SJSA1 (cell line): ENCODE results near the gene EHBP1. TPM values are rescaled to one million over a fixed set of nuclear protein-coding genes. Genes with fewer than 3 reads are reported as not detected.
"Not testable (repeated sequence)": the region's sequence is repeated elsewhere in the genome, so short reads cannot be mapped to it uniquely, and the experiment has no call there.

Experiments
- DNase-seq, 2 experiments: peaks; one replicate each; pipeline ENCODE4 v3.0.0-alpha.2; 2015 to 2020; ENCODE audit warnings: low spot score in 2 of 2, low read depth in 1 of 2
- H3K27ac ChIP-seq: fragments of 250-450 bp; sonication (Bioruptor Pico); 2 replicates; pipeline ENCODE4 v1.5.1; 2020; ENCODE audit warnings: mild to moderate bottlenecking, moderate library complexity
- H3K27me3 ChIP-seq: fragments of 250-450 bp; sonication (Bioruptor Pico); replicated peaks from 2 replicates; pipeline ENCODE4 v1.5.1; 2020; ENCODE audit warnings: mild to moderate bottlenecking, moderate library complexity
- H3K36me3 ChIP-seq: fragments of 250-450 bp; sonication (Bioruptor Pico); 2 replicates; pipeline ENCODE4 v1.5.1; 2020; ENCODE audit warnings: mild to moderate bottlenecking
- H3K4me1 ChIP-seq: fragments of 250-450 bp; sonication (Bioruptor Pico); replicated peaks from 2 replicates; pipeline ENCODE4 v1.6.1; 2021; ENCODE audit warnings: mild to moderate bottlenecking
- H3K4me3 ChIP-seq: fragments of 250-450 bp; sonication (Bioruptor Pico); 2 replicates; pipeline ENCODE4 v1.5.1; 2020; ENCODE audit warnings: mild to moderate bottlenecking
- H3K9me3 ChIP-seq: fragments of 250-450 bp; sonication (Bioruptor Pico); replicated peaks from 2 replicates; pipeline ENCODE4 v1.5.1; 2020; ENCODE audit warnings: mild to moderate bottlenecking
- total RNA-seq: library from RNA; depleted of rRNA; stranded (reverse); fragments of >200 nt; shearing (Covaris generic); gene quantifications from 2 replicates; pipeline ENCODE4 v1.2.3, GENCODE V29; 2014

Gene EHBP1
- total RNA-seq, 1 experiment from 2014 or later, result 60.1 TPM

DNA sequence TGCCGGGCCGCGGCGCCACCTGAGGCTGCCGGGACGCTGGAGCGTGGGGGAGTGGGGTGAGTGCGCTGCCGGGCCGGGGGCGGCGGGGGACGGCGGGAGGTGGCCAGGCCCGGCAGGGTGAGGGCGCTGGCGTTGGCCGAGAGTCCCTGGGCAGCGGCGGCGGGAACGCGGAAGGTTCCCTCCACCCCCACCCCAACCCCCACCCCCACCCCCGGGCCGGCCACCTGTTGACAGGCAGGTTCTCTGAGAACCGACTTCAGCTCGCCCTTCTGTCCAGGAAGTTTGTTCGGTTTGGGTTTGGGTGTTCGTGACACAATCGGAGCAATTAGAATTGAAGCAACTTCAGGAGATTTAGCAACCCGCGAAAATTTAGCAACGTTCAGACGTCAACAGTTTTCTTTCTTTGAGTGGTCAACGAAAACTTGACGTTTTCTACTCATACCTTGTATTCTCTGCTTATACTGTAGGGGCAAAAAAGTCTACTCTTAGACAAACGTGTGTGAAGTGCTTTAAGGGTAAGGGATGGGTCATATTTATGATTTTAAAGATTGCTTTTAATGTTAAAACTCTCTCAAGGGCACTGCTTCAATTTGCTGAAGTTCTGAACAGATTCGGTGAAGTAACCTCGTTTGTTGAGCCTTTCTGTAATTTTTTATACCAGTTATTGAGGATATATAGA, 354.4 kb downstream of the EHBP1 start:
- no peak overlapping the region for H3K4me3 ChIP-seq
- no peaks in the 10 kb centered on the region for H3K4me1 ChIP-seq
- H3K27me3 ChIP-seq, result peaks cover 12% of the 10 kb centered on the region
- H3K9me3 ChIP-seq, result no peaks in the 10 kb centered on the region
- H3K36me3 ChIP-seq, result peaks cover 4% of the 10 kb centered on the region; the same call in 1 of the 2 replicates
- no peak for DNase-seq
- no peak overlapping the region for H3K27ac ChIP-seq

DNA sequence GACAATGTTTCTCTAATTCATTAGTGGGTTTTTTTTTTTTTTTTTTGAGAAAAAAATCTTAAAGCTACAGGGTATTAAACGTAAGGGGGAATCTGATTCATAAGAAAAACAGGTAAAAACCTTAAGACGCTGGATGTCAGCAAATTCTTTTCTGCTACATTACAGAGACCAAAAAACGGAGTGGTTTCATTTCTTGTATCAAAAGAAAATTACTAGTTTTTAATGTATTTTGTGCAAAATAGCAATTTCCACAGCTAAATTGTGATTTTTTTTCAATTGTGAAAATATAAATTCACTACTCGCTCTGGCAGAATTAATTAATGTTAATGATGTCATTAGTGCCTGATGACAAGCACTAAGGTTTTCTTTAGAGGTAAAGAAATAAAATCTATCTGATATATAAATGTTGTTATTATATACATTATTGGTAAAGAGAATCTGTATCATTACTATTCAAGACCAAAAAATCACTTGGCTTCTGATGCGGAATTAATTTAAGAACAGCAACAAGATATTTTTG, 355.0 kb downstream of the EHBP1 start:
- no peak overlapping the region for H3K4me3 ChIP-seq

DNA sequence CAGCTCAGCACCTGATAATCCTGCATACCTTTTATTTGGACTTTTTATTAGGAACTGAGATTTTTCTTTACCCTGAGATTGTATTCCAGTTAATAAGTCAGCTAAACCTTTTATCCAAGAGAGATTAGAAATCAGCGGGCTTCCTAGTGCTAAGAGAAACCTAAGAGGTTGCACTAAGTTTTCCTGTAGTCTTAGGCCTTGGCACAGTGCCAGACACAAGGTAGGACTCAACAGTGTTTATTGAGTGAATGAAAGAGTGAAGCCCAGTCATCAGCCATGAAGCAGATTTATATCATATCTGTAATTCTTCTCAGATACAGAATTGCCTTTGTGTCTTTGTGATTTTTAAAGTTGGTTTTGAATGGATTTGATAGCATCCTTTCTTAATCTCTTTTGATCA, 358.7 kb downstream of the EHBP1 start:
- Histone ChIP-seq H3K9me3 (no peaks in the 10 kb centered on the region), H3K27me3 (peaks cover 19% of the 10 kb centered on the region), H3K27ac (no peak overlapping the region), H3K36me3 (no peaks in the 10 kb centered on the region), H3K4me3 (no peak overlapping the region), H3K4me1 (no peaks in the 10 kb centered on the region)
- no peak for DNase-seq

More for the DNA sequence above, 355.0 kb downstream of the EHBP1 start:
- H3K27me3 ChIP-seq, result peaks cover 17% of the 10 kb centered on the region
- no peak overlapping the region for H3K27ac ChIP-seq
- H3K36me3 ChIP-seq, result peaks cover 4% of the 10 kb centered on the region; the same call in 1 of the 2 replicates
- no peaks in the 10 kb centered on the region for H3K4me1 ChIP-seq
- no peak for DNase-seq
- H3K9me3 ChIP-seq, result no peaks in the 10 kb centered on the region

DNA sequence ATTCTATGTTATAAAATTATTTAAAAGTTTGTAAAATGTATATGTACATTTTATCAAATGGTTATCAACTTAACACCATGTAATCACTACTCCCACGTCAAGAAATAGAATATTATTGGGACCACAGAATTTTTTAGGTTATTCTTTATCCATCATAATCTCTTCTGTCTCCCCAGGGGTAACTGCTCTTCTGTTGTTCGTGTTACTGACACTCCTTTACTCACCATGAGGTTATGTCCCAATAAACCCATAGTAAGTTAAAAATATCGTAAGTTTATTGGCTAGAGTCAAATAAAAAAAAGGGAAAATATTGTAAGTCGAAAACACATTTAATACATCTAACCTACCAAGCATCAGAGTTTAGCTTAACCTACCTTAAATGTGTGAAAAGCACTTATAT, 359.1 kb downstream of the EHBP1 start:
- H3K36me3 ChIP-seq, result no peaks in the 10 kb centered on the region
- H3K9me3 ChIP-seq, result no peaks in the 10 kb centered on the region
- DNase-seq, result no peak
- no peak overlapping the region for H3K27ac ChIP-seq
- no peaks in the 10 kb centered on the region for H3K4me1 ChIP-seq
- no peak overlapping the region for H3K4me3 ChIP-seq
- H3K27me3 ChIP-seq, result peaks cover 19% of the 10 kb centered on the region

DNA sequence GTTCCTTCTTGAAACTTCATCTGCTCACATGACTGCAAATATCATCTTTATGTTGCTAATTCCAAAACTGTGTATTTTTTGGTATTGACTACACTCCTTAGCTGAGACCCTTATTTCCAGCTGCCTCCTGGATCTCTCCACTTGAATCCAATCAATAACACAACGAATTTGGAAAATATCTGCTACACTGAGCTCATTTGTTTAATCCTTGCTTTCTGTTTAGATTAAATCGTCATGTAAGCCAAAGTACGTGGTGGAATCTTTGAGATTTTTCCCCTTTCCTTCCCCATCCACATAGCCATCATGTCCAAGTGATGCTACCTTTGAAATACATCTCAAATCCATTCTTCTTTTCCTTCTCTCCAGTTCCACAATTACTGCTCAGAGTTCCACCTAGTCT, 360.8 kb downstream of the EHBP1 start:
- H3K36me3 ChIP-seq, result no peaks in the 10 kb centered on the region

DNA sequence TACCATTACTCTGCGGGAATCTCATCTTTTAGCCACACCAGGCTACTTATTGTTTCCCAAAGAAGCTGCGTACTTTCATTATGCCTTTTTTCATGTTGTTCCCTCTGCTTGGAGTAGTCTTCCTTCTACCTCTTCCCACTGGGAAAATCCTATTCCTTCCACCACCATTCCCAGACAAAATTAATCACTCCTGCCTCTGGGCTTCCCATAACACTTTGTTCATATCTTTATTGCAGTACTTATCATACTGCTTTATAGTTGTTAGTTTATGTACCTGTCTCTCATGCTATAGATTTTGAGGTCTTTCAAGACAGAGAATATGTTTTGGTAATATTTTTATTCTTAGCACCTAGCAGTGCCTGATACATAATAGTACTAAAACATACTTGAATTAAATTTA, 361.3 kb downstream of the EHBP1 start:
- peaks cover 19% of the 10 kb centered on the region for H3K27me3 ChIP-seq
- H3K36me3 ChIP-seq, result no peaks in the 10 kb centered on the region
- H3K4me3 ChIP-seq, result no peak overlapping the region
- DNase-seq, result no peak
- no peaks in the 10 kb centered on the region for H3K9me3 ChIP-seq
- H3K27ac ChIP-seq, result no peak overlapping the region
- H3K4me1 ChIP-seq, result no peaks in the 10 kb centered on the region

More for the DNA sequence above, 360.8 kb downstream of the EHBP1 start:
- no peaks in the 10 kb centered on the region for H3K9me3 ChIP-seq
- no peak for DNase-seq
- no peak overlapping the region for H3K4me3 ChIP-seq
- peaks cover 19% of the 10 kb centered on the region for H3K27me3 ChIP-seq
- H3K27ac ChIP-seq, result no peak overlapping the region
- no peaks in the 10 kb centered on the region for H3K4me1 ChIP-seq

DNA sequence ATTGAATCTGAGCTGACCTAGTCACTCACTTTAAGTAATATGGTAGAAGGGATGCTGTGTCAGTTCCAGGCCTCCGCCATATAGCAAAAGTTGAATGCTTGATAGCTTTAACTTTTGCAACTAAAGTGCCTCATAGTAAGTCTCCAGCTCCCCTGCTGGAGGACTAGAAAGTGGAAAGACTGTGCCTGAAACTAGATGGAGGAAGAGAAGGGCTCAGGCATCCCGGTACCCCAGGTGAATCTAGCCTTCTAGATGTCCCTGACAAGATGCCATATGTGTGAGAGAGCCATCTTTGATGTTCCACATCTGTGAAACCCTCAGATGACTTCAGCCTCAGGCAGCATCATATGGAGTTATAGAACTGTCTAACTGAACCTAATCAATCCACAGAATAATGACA, 366.2 kb downstream of the EHBP1 start:
- DNase-seq, result no peak
- Histone ChIP-seq H3K4me3 (no peak overlapping the region), H3K9me3 (no peaks in the 10 kb centered on the region), H3K27me3 (0 out of 2 replicates have a peak, but pooled peaks cover 2% of the 10 kb centered on the region), H3K36me3 (no peaks in the 10 kb centered on the region), H3K4me1 (no peaks in the 10 kb centered on the region), H3K27ac (no peak overlapping the region)

DNA sequence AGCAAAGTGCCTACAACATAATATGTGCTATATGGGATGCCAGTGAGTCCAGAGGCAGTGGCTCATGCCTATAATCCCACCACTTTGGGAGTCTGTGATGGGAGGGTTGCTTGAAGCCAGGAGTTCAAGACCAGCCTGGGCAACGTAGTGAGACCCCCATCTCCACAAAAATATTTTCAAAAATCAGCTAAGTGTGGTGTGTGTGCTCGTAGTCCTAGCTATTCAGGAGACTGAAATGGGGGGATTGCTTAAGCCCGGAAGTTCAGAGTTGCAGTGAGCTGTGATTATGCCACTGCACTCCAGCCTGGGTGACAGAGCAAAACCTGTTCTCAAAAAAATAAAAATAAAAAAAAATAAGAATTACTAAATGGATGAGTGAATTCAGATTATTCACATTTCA, 368.5 kb downstream of the EHBP1 start:
- H3K4me1 ChIP-seq, result no peaks in the 10 kb centered on the region
- H3K27me3 ChIP-seq, result no peaks in the 10 kb centered on the region
- no peaks in the 10 kb centered on the region for H3K36me3 ChIP-seq

DNA sequence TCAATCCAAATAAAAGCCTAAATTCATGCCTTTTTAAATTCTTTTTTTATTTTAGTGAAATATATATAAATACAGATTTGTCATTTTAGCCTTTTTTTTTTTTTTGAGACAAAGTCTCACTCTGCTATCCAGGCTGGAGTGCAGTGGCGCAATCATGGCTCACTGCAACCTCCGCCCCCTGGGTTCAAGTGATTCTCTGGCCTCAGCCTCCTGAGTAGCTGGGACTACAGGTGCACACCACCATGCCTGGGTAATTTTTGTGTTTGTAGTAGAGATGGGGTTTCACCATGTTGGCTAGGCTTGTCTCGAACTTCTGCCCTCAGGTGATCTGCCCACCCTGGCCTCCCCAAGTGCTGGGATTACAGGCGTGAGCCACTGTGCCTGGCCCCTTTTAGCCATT, 368.9 kb downstream of the EHBP1 start:
- not testable (repeated sequence) for H3K4me3 ChIP-seq, H3K4me1 ChIP-seq, H3K27me3 ChIP-seq, DNase-seq, H3K36me3 ChIP-seq, H3K27ac ChIP-seq, H3K9me3 ChIP-seq

More for the DNA sequence above, 368.5 kb downstream of the EHBP1 start:
- Histone ChIP-seq H3K4me3 (no peak overlapping the region), H3K27ac (no peak overlapping the region), H3K9me3 (no peaks in the 10 kb centered on the region)
- no peak for DNase-seq

DNA sequence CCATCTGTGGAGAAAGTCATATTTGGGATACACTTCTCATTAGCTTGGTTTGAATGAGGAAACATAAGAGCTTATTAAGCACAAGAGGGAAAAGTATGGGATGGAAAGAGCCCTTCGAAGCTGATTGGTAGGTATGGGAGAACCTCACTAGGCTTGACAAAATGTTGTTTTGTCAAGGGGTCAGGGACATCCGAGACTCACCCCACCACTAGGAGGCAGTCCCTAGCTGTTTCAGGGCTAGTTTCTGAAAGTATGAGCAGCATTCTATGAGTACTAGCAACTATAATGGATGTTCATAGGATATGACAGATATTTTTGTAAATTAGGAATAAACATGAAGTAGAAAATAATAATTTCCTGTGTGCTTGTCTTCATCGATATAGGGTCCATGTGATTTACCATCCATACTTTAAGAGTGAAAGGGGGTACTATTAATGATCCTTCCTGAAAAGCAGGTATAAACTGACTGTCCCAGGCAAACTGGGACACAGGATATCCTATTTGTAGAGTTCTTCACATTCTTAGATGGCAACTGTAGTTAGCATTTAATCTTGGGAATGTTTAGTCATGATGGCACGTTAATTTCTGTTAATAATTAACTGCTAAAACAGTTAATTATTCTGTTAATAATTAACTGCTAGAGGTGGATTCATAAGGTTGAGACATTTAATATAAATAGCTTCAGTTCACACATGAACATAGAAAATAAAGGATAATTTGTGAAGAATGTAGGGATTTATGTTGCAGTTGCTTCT, 373.5 kb downstream of the EHBP1 start:
- H3K4me3 ChIP-seq, result no peak overlapping the region
- H3K36me3 ChIP-seq, result no peaks in the 10 kb centered on the region
- no peak for DNase-seq
- no peaks in the 10 kb centered on the region for H3K27me3 ChIP-seq
- H3K9me3 ChIP-seq, result no peaks in the 10 kb centered on the region
- no peaks in the 10 kb centered on the region for H3K4me1 ChIP-seq
- H3K27ac ChIP-seq, result no peak overlapping the region

DNA sequence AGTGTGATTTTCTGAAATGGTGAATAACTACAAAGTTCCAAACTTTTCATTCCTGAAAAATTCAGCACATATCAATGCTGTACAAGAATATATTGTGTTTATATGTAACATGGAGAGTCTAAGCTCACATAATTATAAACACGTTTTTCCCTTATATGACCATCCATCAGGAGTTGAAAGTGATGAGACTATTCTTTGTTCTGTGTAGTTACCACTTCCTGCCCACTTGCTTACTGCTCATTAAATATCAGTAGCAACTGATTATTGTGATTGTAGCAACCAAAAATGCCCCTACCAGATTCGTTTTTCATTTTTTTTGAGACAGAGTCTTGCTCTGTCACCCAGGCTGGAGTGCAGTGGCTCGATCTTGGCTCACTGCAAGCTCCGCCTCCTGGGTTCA, 375.9 kb downstream of the EHBP1 start:
- Histone ChIP-seq H3K4me1 (no peaks in the 10 kb centered on the region), H3K9me3 (no peaks in the 10 kb centered on the region), H3K4me3 (no peak overlapping the region), H3K27me3 (no peaks in the 10 kb centered on the region), H3K27ac (no peak overlapping the region), H3K36me3 (no peaks in the 10 kb centered on the region)
- DNase-seq, result no peak

DNA sequence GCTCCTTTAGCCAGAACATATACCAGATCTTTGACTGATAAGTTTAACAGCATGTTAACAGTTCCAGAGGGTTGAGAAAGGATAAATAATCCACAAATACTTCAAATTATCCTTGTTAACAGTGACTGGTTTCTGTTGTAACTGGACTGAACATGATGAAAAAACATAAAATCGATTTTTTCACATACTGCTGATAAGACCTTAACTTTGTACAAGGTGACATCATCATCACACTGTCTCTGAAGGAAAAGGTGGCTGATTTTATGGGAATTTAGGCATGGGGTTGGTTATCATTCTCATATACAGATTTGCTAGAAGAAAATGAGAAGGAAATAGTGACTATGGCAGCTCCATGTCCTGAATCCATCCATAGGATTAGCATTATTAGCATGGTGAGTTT, 381.2 kb downstream of the EHBP1 start:
- no peaks in the 10 kb centered on the region for H3K27me3 ChIP-seq
- no peaks in the 10 kb centered on the region for H3K36me3 ChIP-seq
- DNase-seq, result no peak
- no peak overlapping the region for H3K27ac ChIP-seq
- H3K9me3 ChIP-seq, result no peaks in the 10 kb centered on the region
- no peak overlapping the region for H3K4me3 ChIP-seq
- H3K4me1 ChIP-seq, result no peaks in the 10 kb centered on the region

DNA sequence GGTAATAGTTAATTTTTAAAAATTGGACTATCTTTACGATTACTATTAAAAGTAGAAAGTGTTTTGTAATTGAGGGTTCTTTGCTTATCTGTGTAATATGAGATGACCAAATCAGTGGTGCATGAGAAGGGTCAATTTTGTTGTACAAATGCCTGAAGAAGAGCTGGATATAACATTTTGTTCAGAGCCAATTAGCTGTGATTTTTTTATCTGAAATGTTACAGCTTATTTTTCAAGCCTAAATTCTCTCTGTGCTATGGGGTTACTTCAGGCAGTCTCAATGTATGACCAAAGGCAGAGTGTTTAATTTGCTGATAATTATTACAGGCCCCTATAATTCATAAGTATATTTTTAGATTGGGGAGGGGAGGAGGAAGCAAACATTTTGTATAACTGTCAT, 386.9 kb downstream of the EHBP1 start:
- no peak overlapping the region for H3K27ac ChIP-seq
- no peaks in the 10 kb centered on the region for H3K36me3 ChIP-seq
- H3K4me3 ChIP-seq, result no peak overlapping the region
- no peaks in the 10 kb centered on the region for H3K4me1 ChIP-seq
- no peak for DNase-seq
- no peaks in the 10 kb centered on the region for H3K27me3 ChIP-seq
- no peaks in the 10 kb centered on the region for H3K9me3 ChIP-seq

DNA sequence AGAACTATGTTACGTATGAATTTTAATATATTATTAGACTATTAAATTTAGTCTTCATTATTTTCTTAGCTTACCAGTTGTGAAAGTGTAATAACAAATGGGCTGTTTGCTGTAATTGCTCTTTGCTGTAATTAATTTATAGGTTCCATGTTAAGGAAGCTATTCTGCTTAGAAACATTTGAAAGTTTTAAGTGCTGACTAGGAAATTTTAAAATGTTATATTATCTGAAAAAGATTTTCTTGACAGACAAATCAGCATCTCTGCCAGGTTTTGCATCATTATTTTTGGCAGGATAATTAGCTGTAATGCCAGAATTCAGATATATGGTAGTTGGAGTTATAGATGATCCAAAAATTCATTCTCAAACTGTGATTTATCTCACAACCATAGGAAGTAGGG, 387.3 kb downstream of the EHBP1 start:
- no peak for DNase-seq
- no peaks in the 10 kb centered on the region for H3K36me3 ChIP-seq
- no peaks in the 10 kb centered on the region for H3K4me1 ChIP-seq
- H3K4me3 ChIP-seq, result no peak overlapping the region
- no peak overlapping the region for H3K27ac ChIP-seq
- H3K9me3 ChIP-seq, result no peaks in the 10 kb centered on the region
- H3K27me3 ChIP-seq, result no peaks in the 10 kb centered on the region
